SU-DHL-6 (cell line): Measurements from ENCODE around the gene MAFF.
"Not testable (repeated sequence)": the region's sequence is repeated elsewhere in the genome, so short reads cannot be mapped to it uniquely, and the experiment has no call there.

Experiments used
- H2AFZ ChIP-seq: fragments of 200-600 bp; sonication (generic); 2 replicates; pipeline ENCODE4 v1.6.1; 2014; ENCODE audit warnings: low read depth, mild to moderate bottlenecking, moderate library complexity, mixed read lengths, antibody characterized with exemption, low read length; ENCODE audit not compliant: severe bottlenecking
- H3F3A ChIP-seq: fragments of 200-600 bp; shearing (Covaris generic); 2 replicates; pipeline ENCODE4 v1.6.0; 2016; ENCODE audit warnings: antibody characterized with exemption, mild to moderate bottlenecking; ENCODE audit not compliant: insufficient read depth
- H3K27ac ChIP-seq: fragments of 200-600 bp; sonication (generic); 2 replicates; pipeline ENCODE4 v1.5.1; 2016; ENCODE audit warnings: low read depth, mild to moderate bottlenecking, low read length, moderate library complexity, mixed read lengths
- H3K27me3 ChIP-seq: fragments of 200-600 bp; sonication (generic), shearing (Covaris generic); 2 replicates; pipeline ENCODE4 v1.6.0; 2014; ENCODE audit warnings: mild to moderate bottlenecking, low read length
- H3K36me3 ChIP-seq: fragments of 200-600 bp; sonication (generic); 2 replicates; pipeline ENCODE4 v1.6.1; 2014; ENCODE audit warnings: mild to moderate bottlenecking, low read length, mixed read lengths
- H3K4me2 ChIP-seq: fragments of 300-600, 200-600 bp; shearing (Covaris generic), sonication (generic); 2 replicates; pipeline ENCODE4 v1.6.0; 2014; ENCODE audit warnings: low read length, low read depth, mild to moderate bottlenecking; ENCODE audit not compliant: poor library complexity, severe bottlenecking
- H3K4me3 ChIP-seq: fragments of 200-600 bp; sonication (generic); 2 replicates; pipeline ENCODE4 v1.5.1; 2014; ENCODE audit warnings: antibody characterized with exemption, low read length, mild to moderate bottlenecking, mixed read lengths; ENCODE audit not compliant: insufficient read depth, poor library complexity, severe bottlenecking
- H3K79me2 ChIP-seq: fragments of 200-600 bp; sonication (generic); 2 replicates; pipeline ENCODE4 v1.6.1; 2014; ENCODE audit warnings: mild to moderate bottlenecking, low read length, moderate library complexity; ENCODE audit not compliant: insufficient read depth
- H3K9ac ChIP-seq: fragments of 200-600 bp; sonication (generic); 2 replicates; pipeline ENCODE4 v1.7.0; 2014; ENCODE audit warnings: mild to moderate bottlenecking, low read length
- H3K9me2 ChIP-seq: fragments of 200-600 bp; sonication (generic); replicated peaks from 2 replicates; pipeline ENCODE4 v1.6.1; 2014; ENCODE audit warnings: low read length; ENCODE audit not compliant: insufficient read depth
- H3K9me3 ChIP-seq: fragments of 200-600 bp; sonication (generic); 2 replicates; pipeline ENCODE4 v1.6.1; 2014; ENCODE audit warnings: low read length, mixed read lengths; ENCODE audit not compliant: insufficient read depth
- H4K20me1 ChIP-seq: fragments of 200-600 bp; sonication (generic); 2 replicates; pipeline ENCODE4 v1.6.1; 2014; ENCODE audit warnings: low read depth, mild to moderate bottlenecking, antibody characterized with exemption, low read length, moderate library complexity, mixed read lengths
- EZH2phosphoT487 ChIP-seq: fragments of 200-600 bp; sonication (generic), shearing (Covaris generic); conservative IDR thresholded peaks from 2 replicates; pipeline ENCODE4 v1.6.1; 2018; ENCODE audit warnings: mild to moderate bottlenecking, antibody characterized with exemption, low read length, moderate library complexity, mixed read lengths
- TF ChIP-seq, protein P1 (sequence below): fragments of 200-600 bp; sonication (generic); IDR thresholded peaks from one replicate; pipeline ENCODE4 v1.5.1; 2017; ENCODE audit warnings: antibody characterized with exemption, mild to moderate bottlenecking, low read length, moderate library complexity; ENCODE audit not compliant: insufficient read depth, poor library complexity, severe bottlenecking

MAFF gene

GRCh38 chr22:38176170-38176741 lies 25.5 kb upstream of the MAFF start:
- H3K79me2 ChIP-seq: no peaks in the 10 kb centered on the region
- H3K27me3 ChIP-seq: no peaks in the 10 kb centered on the region
- H3K4me3 ChIP-seq: no peak overlapping the region
- TF ChIP-seq, protein P1, sequence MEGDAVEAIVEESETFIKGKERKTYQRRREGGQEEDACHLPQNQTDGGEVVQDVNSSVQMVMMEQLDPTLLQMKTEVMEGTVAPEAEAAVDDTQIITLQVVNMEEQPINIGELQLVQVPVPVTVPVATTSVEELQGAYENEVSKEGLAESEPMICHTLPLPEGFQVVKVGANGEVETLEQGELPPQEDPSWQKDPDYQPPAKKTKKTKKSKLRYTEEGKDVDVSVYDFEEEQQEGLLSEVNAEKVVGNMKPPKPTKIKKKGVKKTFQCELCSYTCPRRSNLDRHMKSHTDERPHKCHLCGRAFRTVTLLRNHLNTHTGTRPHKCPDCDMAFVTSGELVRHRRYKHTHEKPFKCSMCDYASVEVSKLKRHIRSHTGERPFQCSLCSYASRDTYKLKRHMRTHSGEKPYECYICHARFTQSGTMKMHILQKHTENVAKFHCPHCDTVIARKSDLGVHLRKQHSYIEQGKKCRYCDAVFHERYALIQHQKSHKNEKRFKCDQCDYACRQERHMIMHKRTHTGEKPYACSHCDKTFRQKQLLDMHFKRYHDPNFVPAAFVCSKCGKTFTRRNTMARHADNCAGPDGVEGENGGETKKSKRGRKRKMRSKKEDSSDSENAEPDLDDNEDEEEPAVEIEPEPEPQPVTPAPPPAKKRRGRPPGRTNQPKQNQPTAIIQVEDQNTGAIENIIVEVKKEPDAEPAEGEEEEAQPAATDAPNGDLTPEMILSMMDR: no peak
- no peak for TF ChIP-seq EZH2phosphoT487
- no peaks in the 10 kb centered on the region for H4K20me1 ChIP-seq
- no peaks in the 10 kb centered on the region for H3K36me3 ChIP-seq
- H3F3A ChIP-seq: peaks cover 9% of the 10 kb centered on the region; the same call in 1 of the 2 replicates
- no peaks in the 10 kb centered on the region for H3K9me2 ChIP-seq
- no peak overlapping the region for H3K27ac ChIP-seq
- H3K9ac ChIP-seq: no peak overlapping the region
- no peaks in the 10 kb centered on the region for H3K9me3 ChIP-seq
- H2AFZ ChIP-seq: no peak overlapping the region
- H3K4me2 ChIP-seq: no peak overlapping the region

DNA sequence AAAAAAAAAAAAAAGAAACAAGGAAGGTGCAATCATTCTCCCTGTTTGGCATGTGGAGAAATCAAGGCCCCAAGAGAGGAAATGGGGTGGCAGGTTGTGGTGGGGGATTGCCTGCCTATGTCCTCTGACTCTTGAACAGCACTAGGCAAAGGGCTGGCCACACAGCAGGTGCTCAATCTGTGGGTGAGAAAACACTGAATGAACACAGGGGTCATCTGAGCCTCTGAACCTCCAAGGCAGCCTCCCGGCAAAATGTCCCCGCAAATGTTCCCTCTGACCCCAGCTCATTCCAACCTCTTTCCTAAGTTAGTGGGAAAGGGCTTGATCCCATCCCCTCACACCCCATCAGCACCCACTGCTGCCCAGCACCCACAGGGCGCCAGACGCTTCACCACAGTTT lies 24.8 kb upstream of the MAFF start:
- H3K9me3 ChIP-seq: no peaks in the 10 kb centered on the region
- H3F3A ChIP-seq: peaks cover 9% of the 10 kb centered on the region; the same call in 1 of the 2 replicates
- TF ChIP-seq EZH2phosphoT487: no peak
- TF ChIP-seq, protein P1: no peak
- H3K27ac ChIP-seq: no peak overlapping the region
- H3K4me3 ChIP-seq: no peak overlapping the region
- H2AFZ ChIP-seq: no peak overlapping the region
- H3K79me2 ChIP-seq: no peaks in the 10 kb centered on the region
- no peaks in the 10 kb centered on the region for H3K9me2 ChIP-seq
- no peaks in the 10 kb centered on the region for H3K36me3 ChIP-seq
- H3K9ac ChIP-seq: no peak overlapping the region
- no peaks in the 10 kb centered on the region for H3K27me3 ChIP-seq
- H3K4me2 ChIP-seq: no peak overlapping the region
- H4K20me1 ChIP-seq: no peaks in the 10 kb centered on the region

GRCh38 chr22:38177571-38177925 lies 24.2 kb upstream of the MAFF start:
- not testable (repeated sequence) for H3K4me3 ChIP-seq, H2AFZ ChIP-seq, H4K20me1 ChIP-seq, H3K79me2 ChIP-seq, H3K9me2 ChIP-seq, H3K36me3 ChIP-seq, H3K4me2 ChIP-seq, H3K27me3 ChIP-seq, H3K9ac ChIP-seq, H3K9me3 ChIP-seq, H3F3A ChIP-seq, H3K27ac ChIP-seq

DNA sequence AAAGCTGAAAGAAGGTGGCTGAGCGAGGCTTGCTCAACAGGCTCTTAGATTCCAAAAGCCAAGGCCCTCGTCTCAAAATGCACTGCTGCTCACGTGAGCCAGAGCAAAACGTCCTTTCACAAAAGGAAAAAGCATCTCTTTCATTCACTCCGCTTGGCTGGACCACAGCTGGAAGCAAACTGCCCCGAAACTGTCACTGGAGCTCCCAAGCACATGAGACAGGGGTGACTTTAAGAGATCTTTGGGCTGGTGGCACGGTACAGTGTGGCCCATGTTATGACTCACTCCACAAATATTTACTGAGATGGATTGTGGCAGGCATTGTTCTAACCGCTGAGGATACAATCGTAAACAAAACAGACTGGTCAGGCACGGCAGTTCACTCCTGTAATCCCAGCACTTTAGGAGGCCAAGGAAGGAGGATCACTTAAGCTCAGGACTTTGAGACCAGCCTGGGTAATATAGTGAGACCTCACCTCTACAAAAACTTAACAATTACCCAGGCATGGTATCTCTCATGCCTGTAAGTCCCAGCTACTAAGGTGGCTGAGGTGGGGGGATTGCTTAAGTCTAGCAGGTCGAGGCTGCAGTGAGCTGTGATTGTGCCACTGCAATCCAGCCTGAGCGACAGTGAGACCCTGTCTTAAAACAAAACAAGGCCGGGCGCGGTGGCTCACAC lies 23.7 kb upstream of the MAFF start:
- Histone ChIP-seq H3K9me2 (no peaks in the 10 kb centered on the region), H3K9me3 (no peaks in the 10 kb centered on the region), H3K4me3 (no peak overlapping the region), H3K27ac (no peak overlapping the region), H3F3A (peaks cover 9% of the 10 kb centered on the region; the same call in 1 of the 2 replicates), H2AFZ (no peak overlapping the region), H3K4me2 (no peak overlapping the region), H3K79me2 (no peaks in the 10 kb centered on the region), H3K36me3 (no peaks in the 10 kb centered on the region), H3K27me3 (no peaks in the 10 kb centered on the region), H3K9ac (no peak overlapping the region), H4K20me1 (no peaks in the 10 kb centered on the region)
- TF ChIP-seq, protein P1: no peak
- TF ChIP-seq EZH2phosphoT487: no peak

GRCh38 chr22:38178605-38178937 lies 23.2 kb upstream of the MAFF start:
- not testable (repeated sequence) for H3K9me2 ChIP-seq, H2AFZ ChIP-seq, H3K79me2 ChIP-seq, H3K4me2 ChIP-seq, H4K20me1 ChIP-seq, H3K36me3 ChIP-seq, H3K27ac ChIP-seq, H3K9ac ChIP-seq, H3K9me3 ChIP-seq, H3K4me3 ChIP-seq, H3F3A ChIP-seq, H3K27me3 ChIP-seq
